DOHH2 (cell line): Measurements from ENCODE around the gene ATP6V1G1.

Experiments
- EZH2phosphoT487 ChIP-seq: fragments of 200-600 bp; sonication (generic); IDR thresholded peaks from 2 replicates; pipeline ENCODE4 v1.6.1; 2017; ENCODE audit warnings: borderline replicate concordance, mild to moderate bottlenecking, antibody characterized with exemption, low read length, moderate library complexity, mixed read lengths
- TF ChIP-seq, protein P1 (sequence below): fragments of 200-600 bp; sonication (generic); IDR thresholded peaks from one replicate; pipeline ENCODE4 v1.5.1; 2014; ENCODE audit warnings: antibody characterized with exemption, mild to moderate bottlenecking, low read depth, low read length; ENCODE audit not compliant: poor library complexity, severe bottlenecking

DNA sequence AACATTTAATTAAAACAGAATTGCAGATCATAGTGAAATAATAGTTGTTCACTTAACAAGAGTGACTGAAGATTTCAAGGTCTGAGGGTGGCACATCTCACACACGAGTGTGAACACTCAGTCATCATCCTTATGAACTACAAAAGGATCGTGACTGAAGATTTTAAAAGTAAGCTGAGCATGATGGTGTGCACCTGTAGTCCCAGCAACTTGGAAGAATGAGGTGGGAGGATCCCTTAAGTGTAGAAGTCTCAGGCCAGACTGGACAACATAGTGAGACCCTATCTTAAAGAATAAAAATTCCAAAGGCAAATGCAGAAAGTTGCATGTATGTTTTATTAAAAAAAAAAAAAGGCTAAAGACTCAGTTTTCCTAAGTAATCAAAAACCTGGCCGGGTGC is 22.4 kb upstream of the ATP6V1G1 start:
- TF ChIP-seq, protein P1, sequence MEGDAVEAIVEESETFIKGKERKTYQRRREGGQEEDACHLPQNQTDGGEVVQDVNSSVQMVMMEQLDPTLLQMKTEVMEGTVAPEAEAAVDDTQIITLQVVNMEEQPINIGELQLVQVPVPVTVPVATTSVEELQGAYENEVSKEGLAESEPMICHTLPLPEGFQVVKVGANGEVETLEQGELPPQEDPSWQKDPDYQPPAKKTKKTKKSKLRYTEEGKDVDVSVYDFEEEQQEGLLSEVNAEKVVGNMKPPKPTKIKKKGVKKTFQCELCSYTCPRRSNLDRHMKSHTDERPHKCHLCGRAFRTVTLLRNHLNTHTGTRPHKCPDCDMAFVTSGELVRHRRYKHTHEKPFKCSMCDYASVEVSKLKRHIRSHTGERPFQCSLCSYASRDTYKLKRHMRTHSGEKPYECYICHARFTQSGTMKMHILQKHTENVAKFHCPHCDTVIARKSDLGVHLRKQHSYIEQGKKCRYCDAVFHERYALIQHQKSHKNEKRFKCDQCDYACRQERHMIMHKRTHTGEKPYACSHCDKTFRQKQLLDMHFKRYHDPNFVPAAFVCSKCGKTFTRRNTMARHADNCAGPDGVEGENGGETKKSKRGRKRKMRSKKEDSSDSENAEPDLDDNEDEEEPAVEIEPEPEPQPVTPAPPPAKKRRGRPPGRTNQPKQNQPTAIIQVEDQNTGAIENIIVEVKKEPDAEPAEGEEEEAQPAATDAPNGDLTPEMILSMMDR: no peak
- no peak for TF ChIP-seq EZH2phosphoT487
